A673 (cell line): Measurements from ENCODE around the gene SSNA1. TPM values are rescaled to one million over a fixed set of nuclear protein-coding genes. Genes with fewer than 3 reads are reported as not detected.
A peak's percentile ranks its signal among the peaks of the same experiment; 100 is the strongest.

Source experiments
- BruUV-seq: library from RNA; stranded (reverse); fragments of 400-500 nt; replicated peaks from 2 replicates; lab custom pipeline; 2021; lab: Mats Ljungman, UMichigan
- CTCF ChIA-PET: fragments of 300-600 bp; sonication (Branson Sonifier 250); formaldehyde crosslinking; loops from one replicate; lab custom pipeline; 2022; ENCODE audit warnings: antibody characterized with exemption; lab: Charles Lee
- POLR2A ChIA-PET: fragments of 300-600 bp; sonication (Branson Sonifier 250); formaldehyde crosslinking; loops from one replicate; lab custom pipeline; 2022; ENCODE audit warnings: antibody characterized with exemption; ENCODE audit not compliant: low non-redundant PET; lab: Charles Lee
- DNase-seq: peaks from one replicate; pipeline ENCODE4 v3.0.0-alpha.2; 2015; ENCODE audit warnings: low spot score
- H3K27ac ChIP-seq: fragments of 200-600 bp; sonication (generic); 2 replicates; pipeline ENCODE4 v1.5.1; 2016; ENCODE audit warnings: mixed run types, low read depth, mild to moderate bottlenecking, mixed read lengths, antibody characterized with exemption, low read length; ENCODE audit not compliant: poor library complexity, severe bottlenecking
- H3K27me3 ChIP-seq: fragments of 200-600 bp; sonication (generic); replicated peaks from 2 replicates; pipeline ENCODE4 v1.6.1; 2017; ENCODE audit warnings: mixed run types, low read depth, mild to moderate bottlenecking, mixed read lengths, antibody characterized with exemption, low read length; ENCODE audit not compliant: insufficient read depth, poor library complexity
- H3K36me3 ChIP-seq: fragments of 200-600 bp; sonication (generic); 2 replicates; pipeline ENCODE4 v1.6.1; 2016; ENCODE audit warnings: mixed run types, mild to moderate bottlenecking, mixed read lengths, antibody characterized with exemption, low read length; ENCODE audit not compliant: insufficient read depth, poor library complexity, severe bottlenecking
- H3K4me1 ChIP-seq: fragments of 200-600 bp; sonication (generic); 2 replicates; pipeline ENCODE4 v1.6.1; 2017; ENCODE audit warnings: mixed run types, mild to moderate bottlenecking, mixed read lengths, antibody characterized with exemption, low read length; ENCODE audit not compliant: insufficient read depth, poor library complexity, severe bottlenecking
- H3K4me3 ChIP-seq: fragments of 200-600 bp; sonication (generic); 2 replicates; pipeline ENCODE4 v1.5.1; 2016; ENCODE audit warnings: low read depth, mixed run types, mild to moderate bottlenecking, mixed read lengths, low read length; ENCODE audit not compliant: poor library complexity, severe bottlenecking
- H3K9me3 ChIP-seq: fragments of 200-600 bp; sonication (generic); 2 replicates; pipeline ENCODE4 v1.6.1; 2016; ENCODE audit warnings: mixed run types, low read depth, mild to moderate bottlenecking, mixed read lengths, antibody characterized with exemption, low read length; ENCODE audit not compliant: poor library complexity, severe bottlenecking
- CTCF ChIP-seq: fragments of 300-800, 200-600 bp; sonication (generic); conservative IDR thresholded peaks from 2 replicates; pipeline ENCODE4 v1.5.1; 2017; ENCODE audit warnings: low read depth, mild to moderate bottlenecking, antibody characterized with exemption, low read length, moderate library complexity, mixed read lengths
- EZH2 ChIP-seq: fragments of 200-600 bp; sonication (generic); IDR thresholded peaks from 2 replicates; pipeline ENCODE4 v1.6.1; 2017; ENCODE audit warnings: borderline replicate concordance, low read depth, mild to moderate bottlenecking, mixed read lengths, antibody characterized with exemption, low read length; ENCODE audit not compliant: poor library complexity, severe bottlenecking
- intact Hi-C: fragments of 100-400 bp; cut with micrococcal nuclease; formaldehyde crosslinking; loops from one replicate; pipeline ENCODE4 v1.10.0; 2022; ENCODE audit not compliant: unreplicated experiment
- total RNA-seq: library from RNA; stranded (reverse); gene quantifications from 2 replicates; pipeline ENCODE4 v1.2.3, GENCODE V29; 2021

SSNA1 gene
- total RNA-seq, 1 experiment from 2014 or later = 87.3 TPM

- intact Hi-C loops = loop anchor here (5.0 kb wide), 1 partner anchor 188 kb away; the partner anchor contains the start of gene NPDC1
- Histone ChIP-seq H3K36me3 (no peaks in the 10 kb centered on the region), H3K27me3 (no peaks in the 10 kb centered on the region), H3K27ac (no peak overlapping the region), H3K9me3 (no peaks in the 10 kb centered on the region), H3K4me3 (no peak overlapping the region), H3K4me1 (peaks cover 17% of the 10 kb centered on the region)
- DNase-seq = no peak
- TF ChIP-seq EZH2 (no peak), CTCF (no peak)
- BruUV-seq = no TSS peak
- POLR2A ChIA-PET = no interaction called here
- CTCF ChIA-PET = interaction anchor here (0.6 to 1.6 kb wide), 5 partner anchors 12 to 165 kb away, joined by 3 to 22 read pairs (median 5); partner anchors contain the start of genes NELFB and SAPCD2
Observed at GRCh38 chr9:137235424-137236237, 47.2 kb downstream of the SSNA1 start.

- Histone ChIP-seq H3K4me3 (peak overlapping the region; percentile 16), H3K27ac (peak overlapping the region; percentile 62), H3K9me3 (no peaks in the 10 kb centered on the region), H3K27me3 (no peaks in the 10 kb centered on the region), H3K36me3 (no peaks in the 10 kb centered on the region), H3K4me1 (peaks cover 17% of the 10 kb centered on the region)
- POLR2A ChIA-PET = interaction anchor here (0.6 kb wide), 3 partner anchors 9 to 207 kb away, joined by 3 to 7 read pairs (median 7); no protein-coding TSS in a partner anchor
- CTCF ChIA-PET = interaction anchor here (0.5 to 1.1 kb wide), 27 partner anchors 9 to 446 kb away, joined by 3 to 22 read pairs (median 4); partner anchors contain the start of genes ANAPC2, MAN1B1, NELFB and NPDC1
- intact Hi-C loops = loop anchor here (5.0 kb wide), 1 partner anchor 189 kb away; the partner anchor contains the start of gene NPDC1
- TF ChIP-seq CTCF (peak; percentile 99), EZH2 (no peak)
- no TSS peak for BruUV-seq
- DNase-seq = peak; percentile 94
Observed at GRCh38 chr9:137236238-137236935, 47.9 kb downstream of the SSNA1 start.

- Histone ChIP-seq H3K4me1 (peaks cover 17% of the 10 kb centered on the region), H3K9me3 (no peaks in the 10 kb centered on the region), H3K36me3 (peaks cover 4% of the 10 kb centered on the region), H3K27me3 (no peaks in the 10 kb centered on the region), H3K4me3 (peak overlapping the region; percentile 16), H3K27ac (peak overlapping the region; percentile 62)
- no peak for DNase-seq
- TF ChIP-seq CTCF (no peak), EZH2 (no peak)
- BruUV-seq = no TSS peak
- CTCF ChIA-PET = interaction anchor here (0.5 to 1.1 kb wide), 27 partner anchors 10 to 446 kb away, joined by 3 to 22 read pairs (median 4); partner anchors contain the start of genes ANAPC2, MAN1B1, NELFB and NPDC1
- POLR2A ChIA-PET = interaction anchor here (0.6 kb wide), 3 partner anchors 8 to 207 kb away, joined by 3 to 7 read pairs (median 7); no protein-coding TSS in a partner anchor
- intact Hi-C loops = loop anchor here (5.0 kb wide), 1 partner anchor 190 kb away; the partner anchor contains the start of gene NPDC1
Observed at GRCh38 chr9:137236936-137237421, 48.5 kb downstream of the SSNA1 start.
